ENCODE results near the gene AGBL4. TPM values are rescaled to one million over a fixed set of nuclear protein-coding genes. Genes with fewer than 3 reads are reported as not detected.

AGBL4 gene
- total and polyA plus RNA-seq, 11 donors = 0.40 to 1.4 (median 0.54) TPM; not detected in 3

DNA sequence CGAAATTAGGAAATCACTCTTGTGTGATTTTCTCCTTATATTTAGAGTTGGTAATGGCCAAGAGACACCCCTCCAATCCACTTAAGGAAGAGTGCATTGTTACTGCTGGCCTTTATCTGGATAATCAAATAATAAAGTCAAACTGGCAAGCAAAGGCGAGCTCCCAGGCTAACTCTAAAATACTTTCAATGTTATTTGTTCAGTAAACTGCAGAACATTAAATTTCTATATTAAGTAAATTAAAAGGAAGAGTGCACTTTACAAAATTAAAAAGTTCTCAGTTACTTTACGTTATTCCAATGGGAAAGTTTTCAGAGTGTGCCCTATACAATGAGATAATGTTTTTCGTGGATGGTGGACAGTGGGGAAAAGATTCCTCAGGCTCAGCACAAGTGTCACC is 684.7 kb downstream of the AGBL4 start:
- Histone ChIP-seq H3K4me3 (no peak overlapping the region), H3K9me3 (no peaks in the 10 kb centered on the region), H3K27me3 (no peaks in the 10 kb centered on the region), H3K27ac (no peak overlapping the region), H3K36me3 (no peaks in the 10 kb centered on the region), H3K4me1 (no peaks in the 10 kb centered on the region)
- intact Hi-C loops (cut with DNase I) = no loop called here
- TF ChIP-seq, protein P1, sequence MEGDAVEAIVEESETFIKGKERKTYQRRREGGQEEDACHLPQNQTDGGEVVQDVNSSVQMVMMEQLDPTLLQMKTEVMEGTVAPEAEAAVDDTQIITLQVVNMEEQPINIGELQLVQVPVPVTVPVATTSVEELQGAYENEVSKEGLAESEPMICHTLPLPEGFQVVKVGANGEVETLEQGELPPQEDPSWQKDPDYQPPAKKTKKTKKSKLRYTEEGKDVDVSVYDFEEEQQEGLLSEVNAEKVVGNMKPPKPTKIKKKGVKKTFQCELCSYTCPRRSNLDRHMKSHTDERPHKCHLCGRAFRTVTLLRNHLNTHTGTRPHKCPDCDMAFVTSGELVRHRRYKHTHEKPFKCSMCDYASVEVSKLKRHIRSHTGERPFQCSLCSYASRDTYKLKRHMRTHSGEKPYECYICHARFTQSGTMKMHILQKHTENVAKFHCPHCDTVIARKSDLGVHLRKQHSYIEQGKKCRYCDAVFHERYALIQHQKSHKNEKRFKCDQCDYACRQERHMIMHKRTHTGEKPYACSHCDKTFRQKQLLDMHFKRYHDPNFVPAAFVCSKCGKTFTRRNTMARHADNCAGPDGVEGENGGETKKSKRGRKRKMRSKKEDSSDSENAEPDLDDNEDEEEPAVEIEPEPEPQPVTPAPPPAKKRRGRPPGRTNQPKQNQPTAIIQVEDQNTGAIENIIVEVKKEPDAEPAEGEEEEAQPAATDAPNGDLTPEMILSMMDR (IDR thresholded peaks at IDR 0.05) = no peak
- TF ChIP-seq POLR2A (IDR thresholded peaks at IDR 0.05) = no peak
- no peak for DNase-seq
- WGBS, 4 donors = 68 to 75% (median 73%) methylated on average over 4 of the region's 4 CpGs
- ATAC-seq = no peak

DNA sequence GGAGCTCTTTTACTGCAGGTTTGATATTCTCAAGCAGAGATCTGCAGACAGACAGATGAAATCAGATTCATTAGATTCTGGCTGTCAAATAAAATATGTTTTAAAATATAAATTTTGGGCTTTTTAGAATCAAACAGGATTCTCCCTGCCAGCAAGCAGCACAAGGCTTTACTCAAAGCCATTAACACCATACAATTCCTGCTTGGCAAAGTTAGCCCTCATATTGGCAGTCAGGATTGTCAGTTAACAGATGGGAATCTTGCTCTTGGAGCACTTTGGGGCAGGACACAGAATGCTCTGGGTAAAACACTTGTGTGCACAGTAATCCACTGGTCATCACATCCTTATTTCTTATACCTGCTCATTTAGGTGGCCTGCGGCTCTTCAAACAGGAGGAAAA is 686.5 kb downstream of the AGBL4 start:
- no peak for ATAC-seq
- WGBS, 4 donors = 95 to 100% (median 100%) methylated on average over 1 of the region's 1 CpG
- no peaks in the 10 kb centered on the region for H3K36me3 ChIP-seq

DNA sequence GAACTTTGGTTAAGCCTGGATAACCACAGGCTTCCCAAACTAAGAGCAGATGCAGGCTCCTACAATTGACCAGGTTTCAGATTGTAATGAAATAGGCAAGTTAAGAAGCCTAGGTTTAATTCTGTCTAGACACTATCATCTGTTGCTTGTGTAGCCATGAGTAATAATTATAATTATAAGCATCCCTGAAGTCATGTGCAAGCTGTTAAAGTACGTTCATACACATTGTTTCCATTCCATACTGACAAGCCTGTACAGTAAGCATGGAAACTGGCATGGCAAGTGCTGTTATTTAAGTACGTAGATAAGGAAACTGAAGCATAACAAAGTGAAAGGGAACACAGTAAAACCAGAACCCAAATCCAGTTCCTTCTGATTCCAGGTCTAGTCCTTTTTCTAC is 689.8 kb downstream of the AGBL4 start:
- no peaks in the 10 kb centered on the region for H3K36me3 ChIP-seq
- intact Hi-C loops (cut with DNase I) = no loop called here
- WGBS, 4 donors = 16 to 38% (median 26%) methylated on average over 2 of the region's 2 CpGs
- TF ChIP-seq POLR2A (IDR thresholded peaks at IDR 0.05) = no peak
- TF ChIP-seq, protein P1 (IDR thresholded peaks at IDR 0.05) = no peak
- no peak overlapping the region for H3K4me3 ChIP-seq
- ATAC-seq (peak in 2 of 4 donors; percentile 59 to 63), DNase-seq (no peak)
- no peaks in the 10 kb centered on the region for H3K9me3 ChIP-seq
- H3K27me3 ChIP-seq = no peaks in the 10 kb centered on the region
- H3K27ac ChIP-seq = no peak overlapping the region
- H3K4me1 ChIP-seq = no peaks in the 10 kb centered on the region

More for the DNA sequence above, 686.5 kb downstream of the AGBL4 start:
- Histone ChIP-seq H3K4me3 (no peak overlapping the region), H3K4me1 (no peaks in the 10 kb centered on the region), H3K27me3 (no peaks in the 10 kb centered on the region), H3K9me3 (no peaks in the 10 kb centered on the region), H3K27ac (no peak overlapping the region)
- no peak for DNase-seq
- TF ChIP-seq, protein P1 (IDR thresholded peaks at IDR 0.05) = no peak
- no peak for TF ChIP-seq POLR2A (IDR thresholded peaks at IDR 0.05)
- intact Hi-C loops (cut with DNase I) = no loop called here

DNA sequence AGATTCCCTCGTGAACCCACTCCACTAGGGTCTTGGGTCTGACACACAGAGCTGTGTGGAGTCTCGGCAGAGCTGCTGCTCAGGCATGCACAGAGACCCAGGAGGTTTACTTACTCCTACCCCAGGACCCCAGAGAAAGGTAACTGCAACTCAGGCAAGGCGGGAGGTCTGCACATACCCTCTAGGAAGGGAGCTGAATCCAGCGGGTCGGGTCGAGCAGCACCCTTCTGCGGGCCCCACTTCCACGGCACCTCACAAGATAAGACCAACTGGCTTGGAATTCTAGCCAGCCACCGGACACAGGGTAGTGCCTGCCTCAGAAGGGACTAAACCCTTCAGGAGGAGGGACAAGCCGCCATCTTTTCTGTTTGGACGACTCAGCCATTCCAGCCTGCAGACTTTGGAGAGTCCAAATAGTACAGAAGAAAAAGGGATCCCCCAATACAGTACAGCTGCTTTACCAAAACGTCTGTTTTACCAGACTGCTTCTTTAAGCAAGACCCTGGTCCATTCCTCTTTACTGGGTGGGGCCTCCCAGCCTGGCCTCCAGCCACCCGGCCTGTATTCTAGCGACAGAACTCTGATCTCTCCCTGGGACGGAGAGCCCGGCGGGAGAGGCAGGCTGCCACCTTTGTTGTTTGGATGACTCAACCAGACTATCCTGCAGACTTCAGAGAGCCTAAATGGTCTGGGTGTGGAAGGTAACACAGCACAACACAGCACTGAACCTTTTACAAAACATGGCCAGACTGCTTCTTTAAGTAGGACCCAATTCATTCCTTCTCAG is 692.5 kb downstream of the AGBL4 start:
- DNase-seq = no peak
- Histone ChIP-seq H3K27ac (no peak overlapping the region), H3K9me3 (no peaks in the 10 kb centered on the region), H3K36me3 (no peaks in the 10 kb centered on the region), H3K4me1 (no peaks in the 10 kb centered on the region), H3K27me3 (no peaks in the 10 kb centered on the region), H3K4me3 (no peak overlapping the region)
- no peak for TF ChIP-seq POLR2A (IDR thresholded peaks at IDR 0.05)
- TF ChIP-seq, protein P1 (IDR thresholded peaks at IDR 0.05) = no peak
- ATAC-seq = no peak
- WGBS, 4 donors = 77 to 91% (median 85%) methylated on average over 6 to 17 of the region's 17 CpGs
- intact Hi-C loops (cut with DNase I) = no loop called here

Data from heart left ventricle (tissue), 16 donors.